Inferior parietal cortex (tissue), 1 donor: ENCODE results near the gene TMEM132E.

Experiments used
- DNase-seq: peaks from one replicate; pipeline ENCODE4 v3.0.0-alpha.2; 2016; ENCODE audit errors: extremely low spot score

TMEM132E gene

GRCh38 chr17:34658811-34659560 is 79.6 kb downstream of the TMEM132E start:
- DNase-seq: no peak

DNA sequence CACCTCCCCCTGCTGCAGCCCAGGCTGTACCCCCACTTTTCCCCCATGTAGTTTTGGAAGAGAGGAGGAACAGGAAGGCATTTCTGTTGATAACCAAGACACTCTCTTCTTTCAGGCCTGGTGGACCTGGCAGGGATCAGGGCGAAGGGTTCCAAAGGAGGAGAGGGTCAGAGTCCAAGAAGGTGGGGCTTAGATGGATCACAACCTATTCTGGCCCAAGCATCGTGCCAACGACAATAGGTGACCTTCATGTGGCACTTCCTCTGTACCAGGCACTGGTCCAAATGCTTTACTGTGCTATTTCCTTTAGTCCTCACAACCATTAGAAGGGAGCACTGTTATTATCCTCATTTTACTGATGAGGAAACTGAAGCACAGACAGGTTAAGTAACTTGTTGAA is 84.3 kb downstream of the TMEM132E start:
- no peak for DNase-seq

DNA sequence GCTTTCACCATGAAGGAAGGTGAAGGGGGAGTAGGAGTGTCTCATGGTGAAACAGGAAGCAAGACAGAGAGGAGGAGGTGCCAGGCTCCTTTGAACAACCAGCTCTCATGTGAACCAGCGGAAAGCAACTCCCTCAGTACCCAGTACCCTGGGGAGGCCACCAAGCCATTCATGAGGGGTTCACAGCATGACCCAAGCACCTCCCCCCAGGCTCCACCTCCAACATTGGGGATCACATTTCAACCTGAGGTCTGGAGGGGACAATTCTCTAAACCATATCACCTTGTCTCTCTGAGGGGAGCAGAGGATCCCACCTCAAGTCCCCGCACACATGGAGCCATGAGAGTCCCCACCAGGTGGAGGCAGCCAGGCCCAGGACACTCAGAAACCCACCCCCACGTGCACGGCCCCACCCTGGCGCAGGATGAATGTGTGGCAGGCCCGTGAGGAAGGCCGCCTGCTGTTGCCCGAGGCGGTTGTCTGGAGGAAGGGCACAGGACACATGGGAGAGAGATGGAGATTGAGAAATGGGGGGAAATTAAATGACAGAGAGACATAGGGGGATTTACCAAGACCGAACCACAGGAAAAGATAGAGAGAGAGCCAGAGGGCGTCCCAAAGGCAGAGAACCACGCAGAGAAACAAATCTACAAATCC is 85.9 kb downstream of the TMEM132E start:
- DNase-seq: no peak

DNA sequence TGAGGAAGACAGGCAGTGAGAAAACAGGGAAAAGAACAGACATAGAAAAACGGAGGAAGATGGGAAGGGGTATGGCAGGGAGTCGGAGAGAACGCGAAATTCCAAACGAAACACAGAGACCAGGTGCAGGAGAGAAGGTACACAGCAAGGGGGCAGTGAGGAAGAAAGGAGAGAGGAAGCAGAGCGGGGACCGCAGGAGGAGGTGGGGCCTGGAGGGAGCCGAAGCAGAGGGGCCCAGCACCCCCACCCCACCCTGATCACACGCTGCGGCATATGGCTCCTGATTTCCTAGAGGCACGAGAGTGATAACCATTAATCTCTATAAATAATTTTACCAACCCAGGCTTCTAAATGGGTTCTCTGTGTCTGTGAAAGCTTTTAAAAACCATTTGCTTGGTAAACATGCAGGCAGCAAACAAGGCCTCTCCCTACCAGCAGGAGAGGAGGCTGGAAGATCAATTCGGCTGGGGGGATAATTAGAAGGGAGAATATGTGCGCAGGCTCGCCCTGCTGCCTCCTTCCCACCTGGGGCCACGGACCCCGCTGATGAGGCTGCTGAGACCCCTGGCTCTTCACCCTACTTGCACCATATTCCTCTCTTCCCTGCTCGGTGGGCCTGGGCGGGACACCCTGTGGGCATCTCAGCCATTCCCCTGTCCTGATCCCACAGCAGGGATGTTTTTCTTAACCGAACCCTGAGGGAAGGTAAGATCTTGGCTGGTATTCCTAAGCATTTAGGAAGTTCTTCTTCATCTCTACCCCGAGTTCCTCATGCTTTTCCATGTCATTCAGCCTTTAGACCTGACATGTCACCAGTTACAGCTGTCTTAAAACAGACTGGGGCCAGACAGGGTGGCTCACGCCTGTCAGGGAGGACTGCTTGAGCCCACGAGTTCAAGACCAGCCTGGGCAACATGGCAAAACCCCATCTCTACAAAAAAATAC is 86.7 kb downstream of the TMEM132E start:
- no peak for DNase-seq

GRCh38 chr17:34667656-34668055 is 88.3 kb downstream of the TMEM132E start:
- peak; percentile 10 for DNase-seq

- DNase-seq: no peak
Observed at GRCh38 chr17:34668206-34668605, 88.8 kb downstream of the TMEM132E start.

GRCh38 chr17:34669511-34669910 is 90.1 kb downstream of the TMEM132E start:
- DNase-seq: no peak

DNA sequence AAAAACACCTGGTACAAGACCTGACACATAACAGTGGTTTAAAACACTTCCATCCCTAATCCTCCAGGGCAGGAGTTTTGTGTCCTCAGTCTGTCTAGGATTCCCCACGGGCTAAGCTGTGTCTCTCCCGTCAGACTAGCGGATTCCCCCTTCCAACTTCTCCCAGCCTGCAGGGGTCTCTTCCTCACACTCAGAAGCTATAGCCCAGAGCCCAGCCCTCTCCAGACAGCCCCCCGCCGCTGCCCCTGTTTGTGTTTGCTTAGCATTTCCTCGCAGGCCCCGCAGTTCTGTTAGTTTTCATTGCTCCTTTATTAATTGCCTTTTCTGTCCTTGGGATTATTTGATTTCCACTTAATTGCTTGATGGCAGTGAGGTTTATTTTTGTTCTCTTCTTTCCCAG is 91.2 kb downstream of the TMEM132E start:
- no peak for DNase-seq

- no peak for DNase-seq
Observed at GRCh38 chr17:34671191-34671590, 91.8 kb downstream of the TMEM132E start.

DNA sequence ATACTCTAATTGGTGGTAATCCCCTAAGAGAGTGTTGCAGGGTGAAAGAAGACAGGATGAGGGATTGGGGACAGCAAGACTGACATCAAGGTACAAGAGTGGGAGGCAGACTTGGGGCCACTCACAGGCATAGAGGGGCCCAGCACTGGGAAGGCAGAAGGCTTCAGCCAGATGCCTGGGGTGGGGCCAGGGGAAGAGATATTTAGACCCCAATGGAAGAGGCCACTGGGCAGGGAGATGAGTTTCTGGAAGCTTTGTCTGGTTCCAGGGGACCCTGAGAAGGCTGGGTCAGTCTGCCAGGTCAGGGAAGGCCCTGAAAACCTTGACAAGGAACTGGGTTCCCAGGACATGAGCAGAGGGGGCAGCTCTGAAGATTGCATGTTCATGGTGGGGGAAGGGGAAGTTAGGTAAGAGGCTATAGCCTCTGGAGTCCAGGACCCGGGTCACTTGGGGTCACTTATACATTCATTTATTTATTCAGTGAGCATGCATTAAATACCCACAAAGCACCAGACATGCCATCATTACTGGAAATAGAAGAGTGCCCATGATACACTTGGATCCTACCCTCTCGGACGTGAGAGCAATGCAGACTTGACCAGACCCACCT is 92.9 kb downstream of the TMEM132E start:
- no peak for DNase-seq

DNA sequence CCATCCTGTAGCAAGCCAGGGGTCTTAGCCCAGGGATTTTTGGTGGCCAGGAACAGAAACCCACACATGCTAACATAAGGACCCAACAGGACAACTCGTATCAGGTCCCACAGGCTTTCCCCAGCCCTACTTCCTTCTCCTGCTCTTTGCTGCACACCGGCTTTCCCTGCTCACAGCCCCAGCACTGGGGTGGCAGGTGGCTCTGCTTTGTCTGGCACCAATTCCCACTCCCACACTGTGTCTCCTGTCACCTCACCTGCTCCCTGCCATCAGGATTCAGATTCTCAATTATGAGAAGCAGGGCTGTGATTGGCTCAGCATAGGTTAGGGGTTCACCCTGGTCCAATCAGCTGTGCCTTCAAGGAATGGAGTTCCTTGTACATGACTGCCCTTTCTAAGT is 94.1 kb downstream of the TMEM132E start:
- no peak for DNase-seq

- DNase-seq: no peak
Observed at GRCh38 chr17:34673995-34674890, 94.9 kb downstream of the TMEM132E start.

GRCh38 chr17:34675143-34675542 is 95.8 kb downstream of the TMEM132E start:
- DNase-seq: no peak

DNA sequence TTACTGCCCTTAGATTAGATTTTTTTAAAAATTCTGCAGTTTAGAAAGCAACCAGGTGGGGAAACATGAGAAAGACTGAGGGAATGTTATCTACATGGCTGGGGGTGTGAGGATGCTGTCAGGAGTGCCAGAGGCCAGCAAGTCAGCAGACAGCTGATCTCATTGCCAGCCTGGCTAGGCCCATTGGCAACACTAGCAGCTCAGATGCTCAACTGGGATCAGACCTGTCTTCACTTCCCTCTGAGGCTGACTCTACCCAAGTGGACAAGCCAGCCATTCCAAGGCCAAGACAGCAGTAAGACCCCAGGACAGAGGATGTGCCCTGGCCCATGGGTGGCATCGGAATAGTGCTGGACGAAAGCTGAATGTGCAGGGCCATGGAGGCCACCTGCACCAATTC is 96.2 kb downstream of the TMEM132E start:
- DNase-seq: no peak

GRCh38 chr17:34680151-34680550 is 100.8 kb downstream of the TMEM132E start:
- no peak for DNase-seq

- DNase-seq: no peak
Observed at GRCh38 chr17:34682305-34682704, 102.9 kb downstream of the TMEM132E start.

DNA sequence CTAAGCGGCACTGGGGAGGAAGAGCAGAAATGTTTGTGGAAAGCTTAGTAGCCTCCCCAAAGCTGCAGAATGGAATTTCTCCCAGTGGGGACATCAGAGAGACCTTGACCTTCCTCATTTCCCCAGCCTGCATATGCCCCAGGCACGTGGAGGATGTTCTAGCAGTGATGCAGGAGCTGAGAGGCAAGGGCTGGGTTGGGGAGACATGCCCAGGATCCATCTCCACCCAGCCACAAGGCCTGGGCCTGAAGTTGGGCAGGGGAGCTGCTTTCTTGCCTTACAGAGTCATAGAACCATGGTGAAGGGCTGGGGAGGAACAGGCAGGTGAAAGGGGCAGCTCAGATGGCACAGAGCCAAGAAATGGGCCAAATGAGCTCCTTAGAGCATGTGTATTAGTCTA is 104.0 kb downstream of the TMEM132E start:
- DNase-seq: no peak
